Transverse colon (tissue), 3 donors: ENCODE data around the gene PRELID3B.

ENCODE experiments used
- POLR2A ChIP-seq: fragments of 450-650 bp; IDR thresholded peaks from one replicate; pipeline ENCODE4 v1.6.1; 2016; ENCODE audit warnings: antibody characterized with exemption, mild to moderate bottlenecking, moderate library complexity
- TF ChIP-seq, protein P1 (sequence below), 5 experiments: fragments of 200-600 bp in 3 of 5; fragments of 450-650 bp in 2 of 5; sonication (generic) in 3 of 5; IDR thresholded peaks; 1 replicate in 2 of 5; 2 replicates in 3 of 5; pipeline ENCODE4 v1.5.1; 2016 to 2017; ENCODE audit warnings: antibody characterized with exemption in 5 of 5, inconsistent platforms in 3 of 5, mild to moderate bottlenecking in 2 of 5, moderate library complexity in 1 of 5

DNA sequence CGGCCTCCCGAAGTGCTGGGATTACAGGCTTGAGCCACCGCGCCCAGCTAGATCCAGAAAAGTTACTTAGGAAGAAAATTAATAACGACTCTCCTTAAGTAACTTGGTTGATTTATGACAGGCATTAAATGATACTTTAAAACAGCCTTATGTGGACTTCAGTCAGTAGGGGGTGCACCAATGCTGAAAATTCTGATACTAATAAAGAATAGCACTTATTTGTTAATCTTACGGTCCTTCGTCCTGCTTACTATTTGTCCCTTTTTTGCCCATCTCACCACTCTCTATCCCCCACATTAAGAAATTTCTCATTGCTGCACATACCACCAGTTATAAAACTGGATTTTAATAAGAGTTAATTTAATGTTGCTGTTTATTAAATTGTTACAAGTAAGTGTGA lies 12.7 kb upstream of the PRELID3B start:
- no peak for TF ChIP-seq POLR2A
- TF ChIP-seq, protein P1, sequence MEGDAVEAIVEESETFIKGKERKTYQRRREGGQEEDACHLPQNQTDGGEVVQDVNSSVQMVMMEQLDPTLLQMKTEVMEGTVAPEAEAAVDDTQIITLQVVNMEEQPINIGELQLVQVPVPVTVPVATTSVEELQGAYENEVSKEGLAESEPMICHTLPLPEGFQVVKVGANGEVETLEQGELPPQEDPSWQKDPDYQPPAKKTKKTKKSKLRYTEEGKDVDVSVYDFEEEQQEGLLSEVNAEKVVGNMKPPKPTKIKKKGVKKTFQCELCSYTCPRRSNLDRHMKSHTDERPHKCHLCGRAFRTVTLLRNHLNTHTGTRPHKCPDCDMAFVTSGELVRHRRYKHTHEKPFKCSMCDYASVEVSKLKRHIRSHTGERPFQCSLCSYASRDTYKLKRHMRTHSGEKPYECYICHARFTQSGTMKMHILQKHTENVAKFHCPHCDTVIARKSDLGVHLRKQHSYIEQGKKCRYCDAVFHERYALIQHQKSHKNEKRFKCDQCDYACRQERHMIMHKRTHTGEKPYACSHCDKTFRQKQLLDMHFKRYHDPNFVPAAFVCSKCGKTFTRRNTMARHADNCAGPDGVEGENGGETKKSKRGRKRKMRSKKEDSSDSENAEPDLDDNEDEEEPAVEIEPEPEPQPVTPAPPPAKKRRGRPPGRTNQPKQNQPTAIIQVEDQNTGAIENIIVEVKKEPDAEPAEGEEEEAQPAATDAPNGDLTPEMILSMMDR (IDR thresholded peaks at IDR 0.05): peak in 3 of 5 experiments; percentile 10 to 17 (median 16)
